Smooth muscle cell (in vitro differentiated cells): Measurements from ENCODE around the gene TMEM8B. TPM values are rescaled to one million over a fixed set of nuclear protein-coding genes. Genes with fewer than 3 reads are reported as not detected.

Source experiments
- DNase-seq: peaks from one replicate; lab custom pipeline; 2025; ENCODE audit not compliant: unreplicated experiment; lab: John Stamatoyannopoulos, UW
- H2AFZ ChIP-seq: fragments of 200-600 bp; sonication (generic); 2 replicates; pipeline ENCODE4 v1.6.0; 2016; ENCODE audit warnings: antibody characterized with exemption, low read depth, mild to moderate bottlenecking
- H3F3A ChIP-seq: fragments of 200-600 bp; sonication (generic); 2 replicates; pipeline ENCODE4 v1.6.0; 2017; ENCODE audit warnings: antibody characterized with exemption, low read depth
- H3K27ac ChIP-seq: fragments of 200-600 bp; sonication (generic); 2 replicates; pipeline ENCODE4 v1.5.1; 2016; ENCODE audit warnings: low read depth, mild to moderate bottlenecking
- H3K27me3 ChIP-seq: fragments of 200-600 bp; sonication (generic); 2 replicates; pipeline ENCODE4 v1.6.1; 2016; ENCODE audit warnings: low read depth, mild to moderate bottlenecking
- H3K36me3 ChIP-seq: fragments of 200-600 bp; sonication (generic); 2 replicates; pipeline ENCODE4 v1.5.1; 2016; ENCODE audit warnings: low read depth
- H3K4me1 ChIP-seq: fragments of 200-600 bp; sonication (generic); 2 replicates; pipeline ENCODE4 v1.5.1; 2016; ENCODE audit warnings: low read depth
- H3K4me2 ChIP-seq: fragments of 200-600 bp; sonication (generic); 2 replicates; pipeline ENCODE4 v1.6.0; 2016; ENCODE audit warnings: mild to moderate bottlenecking
- H3K4me3 ChIP-seq: fragments of 200-600 bp; sonication (generic); 2 replicates; pipeline ENCODE4 v1.5.1; 2016; ENCODE audit warnings: mild to moderate bottlenecking
- H3K79me2 ChIP-seq: fragments of 200-600 bp; sonication (generic); 2 replicates; pipeline ENCODE4 v1.6.0; 2016; ENCODE audit warnings: low read depth, mild to moderate bottlenecking
- H3K9ac ChIP-seq: fragments of 200-600 bp; sonication (generic); 2 replicates; pipeline ENCODE4 v1.6.0; 2016; ENCODE audit warnings: low read depth
- H3K9me3 ChIP-seq: fragments of 200-600 bp; sonication (generic); replicated peaks from 2 replicates; pipeline ENCODE4 v1.5.1; 2016; ENCODE audit warnings: low read depth
- H4K20me1 ChIP-seq: fragments of 200-600 bp; sonication (generic); 2 replicates; pipeline ENCODE4 v1.6.0; 2016; ENCODE audit warnings: low read depth
- WGBS: methylation state at CpG from one replicate; pipeline ENCODE4 v1.1.7; 2016; ENCODE audit warnings: low lambda C conversion rate; 5-methylcytosine and 5-hydroxymethylcytosine counted together
- polyA plus RNA-seq: library from polyadenylated mRNA; unstranded; fragments of >200 nt; fragmentation: Nextera tagmentation; extraction: Ambion mirVana; gene quantifications from 2 replicates; pipeline ENCODE4 v1.2.1, GENCODE V29; 2016
- total RNA-seq: library from RNA; depleted of rRNA; stranded (reverse); fragments of >200 nt; gene quantifications from 2 replicates; pipeline ENCODE4 v1.2.3, GENCODE V29; 2014
- TF ChIP-seq, protein P1 (sequence below): fragments of 200-600 bp; sonication (generic); IDR thresholded peaks from 2 replicates; pipeline ENCODE4 v1.5.1; 2017; ENCODE audit warnings: borderline replicate concordance, mild to moderate bottlenecking, antibody characterized with exemption; ENCODE audit not compliant: insufficient read depth, poor library complexity, severe bottlenecking

The TMEM8B gene
- total and polyA plus RNA-seq, 2 experiments from 2014 or later: 4.9 to 18.7 TPM

DNA sequence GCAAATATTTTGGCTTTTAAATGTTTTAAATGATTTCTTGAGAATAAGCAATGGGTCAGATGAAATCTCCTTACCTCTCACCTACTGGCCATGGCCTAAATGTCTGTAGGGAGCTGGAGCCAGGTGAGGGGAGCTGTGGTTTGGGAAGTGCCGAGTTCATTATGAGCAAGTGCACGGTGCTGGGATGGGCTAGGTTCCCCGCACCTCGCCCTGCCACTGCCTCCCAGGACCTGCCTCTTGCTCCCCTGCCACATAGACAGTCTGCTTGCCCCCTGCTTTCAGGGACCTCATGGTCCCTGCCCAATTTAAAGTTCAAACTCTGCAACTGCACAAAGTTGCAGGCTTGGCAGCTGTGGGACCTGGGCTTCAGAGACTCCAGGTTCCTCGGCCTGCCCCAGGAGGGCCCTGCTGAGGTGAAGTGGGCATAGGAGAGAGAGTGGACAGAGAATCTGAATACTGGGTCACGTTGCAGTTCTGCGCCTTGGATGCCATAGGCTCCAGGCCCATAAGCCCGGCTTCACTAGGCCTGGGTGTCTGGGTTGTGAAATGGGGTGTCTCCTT lies 35.7 kb downstream of the TMEM8B start:
- no peak overlapping the region for H3K27ac ChIP-seq
- H4K20me1 ChIP-seq: no peaks in the 10 kb centered on the region
- no peaks in the 10 kb centered on the region for H3K9me3 ChIP-seq
- H3K79me2 ChIP-seq: no peaks in the 10 kb centered on the region
- peaks cover 15% of the 10 kb centered on the region for H3K27me3 ChIP-seq
- TF ChIP-seq, protein P1, sequence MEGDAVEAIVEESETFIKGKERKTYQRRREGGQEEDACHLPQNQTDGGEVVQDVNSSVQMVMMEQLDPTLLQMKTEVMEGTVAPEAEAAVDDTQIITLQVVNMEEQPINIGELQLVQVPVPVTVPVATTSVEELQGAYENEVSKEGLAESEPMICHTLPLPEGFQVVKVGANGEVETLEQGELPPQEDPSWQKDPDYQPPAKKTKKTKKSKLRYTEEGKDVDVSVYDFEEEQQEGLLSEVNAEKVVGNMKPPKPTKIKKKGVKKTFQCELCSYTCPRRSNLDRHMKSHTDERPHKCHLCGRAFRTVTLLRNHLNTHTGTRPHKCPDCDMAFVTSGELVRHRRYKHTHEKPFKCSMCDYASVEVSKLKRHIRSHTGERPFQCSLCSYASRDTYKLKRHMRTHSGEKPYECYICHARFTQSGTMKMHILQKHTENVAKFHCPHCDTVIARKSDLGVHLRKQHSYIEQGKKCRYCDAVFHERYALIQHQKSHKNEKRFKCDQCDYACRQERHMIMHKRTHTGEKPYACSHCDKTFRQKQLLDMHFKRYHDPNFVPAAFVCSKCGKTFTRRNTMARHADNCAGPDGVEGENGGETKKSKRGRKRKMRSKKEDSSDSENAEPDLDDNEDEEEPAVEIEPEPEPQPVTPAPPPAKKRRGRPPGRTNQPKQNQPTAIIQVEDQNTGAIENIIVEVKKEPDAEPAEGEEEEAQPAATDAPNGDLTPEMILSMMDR: no peak
- no peak overlapping the region for H3K4me2 ChIP-seq
- DNase-seq: no peak
- 88% methylated on average over 8 of the region's 8 CpGs for WGBS
- H2AFZ ChIP-seq: no peak overlapping the region
- H3K4me1 ChIP-seq: no peaks in the 10 kb centered on the region
- no peaks in the 10 kb centered on the region for H3F3A ChIP-seq
- no peaks in the 10 kb centered on the region for H3K36me3 ChIP-seq
- H3K4me3 ChIP-seq: no peak overlapping the region
- H3K9ac ChIP-seq: no peak overlapping the region

DNA sequence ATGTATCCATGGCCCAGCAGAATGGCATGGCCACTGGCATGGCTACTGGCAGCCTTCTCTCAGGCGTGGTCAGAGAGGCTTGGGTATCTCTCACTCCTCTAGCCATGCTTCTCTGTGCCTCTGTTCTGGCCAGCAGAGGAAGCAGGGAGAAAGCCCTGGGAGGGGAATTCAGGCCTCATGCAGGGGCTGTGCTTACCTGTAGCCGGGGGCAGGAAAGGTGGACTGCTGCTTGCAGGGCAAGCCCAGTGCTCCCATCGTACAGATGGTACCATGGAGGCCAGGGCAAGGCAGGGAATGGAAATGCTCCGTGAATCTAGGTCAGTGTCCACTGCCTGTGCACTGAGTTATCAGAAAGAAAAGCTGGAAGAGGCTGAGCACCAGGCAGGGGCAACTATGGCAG lies 38.5 kb downstream of the TMEM8B start:
- no peaks in the 10 kb centered on the region for H3K79me2 ChIP-seq
- peaks cover 4% of the 10 kb centered on the region for H3K27me3 ChIP-seq
- H3K9me3 ChIP-seq: no peaks in the 10 kb centered on the region
- DNase-seq: no peak
- no peak overlapping the region for H3K27ac ChIP-seq
- TF ChIP-seq, protein P1: no peak
- H3K4me1 ChIP-seq: no peaks in the 10 kb centered on the region
- H3K9ac ChIP-seq: no peak overlapping the region
- no peaks in the 10 kb centered on the region for H3F3A ChIP-seq
- 88% methylated on average over 4 of the region's 4 CpGs for WGBS
- H3K4me3 ChIP-seq: no peak overlapping the region
- no peak overlapping the region for H2AFZ ChIP-seq
- no peak overlapping the region for H3K4me2 ChIP-seq
- no peaks in the 10 kb centered on the region for H4K20me1 ChIP-seq
- no peaks in the 10 kb centered on the region for H3K36me3 ChIP-seq

DNA sequence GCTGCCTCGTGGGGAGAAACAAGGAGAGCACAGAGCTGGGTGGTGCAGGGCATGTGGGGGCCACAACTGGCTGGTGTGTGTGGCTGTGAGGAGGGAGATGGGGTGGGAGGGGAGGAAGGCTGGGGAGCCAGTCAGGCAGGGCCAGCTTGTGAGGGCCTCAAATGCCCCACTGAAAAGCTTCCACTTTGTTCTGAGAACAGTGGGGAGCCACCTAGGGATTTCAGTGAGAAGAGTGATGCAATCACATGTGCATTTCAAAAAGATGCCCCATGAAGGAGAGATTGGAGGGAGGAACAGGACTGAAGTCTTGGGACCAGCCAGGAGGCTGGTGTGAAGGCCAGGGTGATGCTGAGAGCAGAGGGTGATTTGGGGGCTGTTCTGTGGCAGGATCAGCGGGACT lies 39.9 kb downstream of the TMEM8B start:
- DNase-seq: no peak
- H3K4me2 ChIP-seq: no peak overlapping the region
- H4K20me1 ChIP-seq: no peaks in the 10 kb centered on the region
- H3K36me3 ChIP-seq: no peaks in the 10 kb centered on the region
- H2AFZ ChIP-seq: no peak overlapping the region
- no peaks in the 10 kb centered on the region for H3K4me1 ChIP-seq
- WGBS: 89% methylated on average over 1 of the region's 2 CpGs
- TF ChIP-seq, protein P1: no peak
- H3K9ac ChIP-seq: no peak overlapping the region
- H3F3A ChIP-seq: no peaks in the 10 kb centered on the region
- no peaks in the 10 kb centered on the region for H3K79me2 ChIP-seq
- no peak overlapping the region for H3K27ac ChIP-seq
- no peak overlapping the region for H3K4me3 ChIP-seq
- no peaks in the 10 kb centered on the region for H3K9me3 ChIP-seq
- H3K27me3 ChIP-seq: peaks cover 4% of the 10 kb centered on the region

DNA sequence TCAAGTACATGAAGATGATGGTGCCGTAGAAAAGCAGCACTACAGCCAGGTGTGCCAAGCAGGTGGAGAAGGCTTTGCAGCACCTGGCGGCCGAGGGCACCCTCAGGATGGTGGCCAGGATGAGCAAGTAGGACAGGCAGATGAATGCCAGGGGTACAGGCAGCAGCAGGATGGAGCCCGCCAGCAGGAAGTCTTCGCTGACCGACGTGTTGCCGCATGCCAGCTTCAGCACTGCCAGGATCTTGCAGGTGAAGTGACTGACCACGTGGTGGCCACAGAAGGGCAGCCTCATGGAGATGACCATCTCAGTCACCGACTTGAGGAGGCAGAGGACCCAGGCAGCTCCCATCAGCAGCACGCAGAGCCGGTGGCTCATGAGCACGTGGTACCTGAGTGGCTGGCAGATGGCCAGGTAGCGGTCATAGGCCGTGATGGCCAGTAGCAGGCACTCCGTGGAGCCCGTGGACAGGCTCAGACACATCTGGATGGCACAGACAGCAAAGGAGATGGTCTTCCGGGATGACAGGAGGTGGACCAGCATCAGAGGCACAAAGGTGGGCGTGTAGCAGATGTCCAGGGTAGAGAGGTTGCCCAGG lies 40.7 kb downstream of the TMEM8B start:
- TF ChIP-seq, protein P1: no peak
- no peaks in the 10 kb centered on the region for H3K79me2 ChIP-seq
- H3K27me3 ChIP-seq: no peaks in the 10 kb centered on the region
- H3K4me3 ChIP-seq: no peak overlapping the region
- no peak overlapping the region for H3K9ac ChIP-seq
- H3K36me3 ChIP-seq: no peaks in the 10 kb centered on the region
- no peak overlapping the region for H3K4me2 ChIP-seq
- no peaks in the 10 kb centered on the region for H3K9me3 ChIP-seq
- H3K27ac ChIP-seq: no peak overlapping the region
- WGBS: 95% methylated on average over 19 of the region's 19 CpGs
- no peaks in the 10 kb centered on the region for H3K4me1 ChIP-seq
- no peak for DNase-seq
- H2AFZ ChIP-seq: no peak overlapping the region
- H4K20me1 ChIP-seq: no peaks in the 10 kb centered on the region
- H3F3A ChIP-seq: no peaks in the 10 kb centered on the region
